Measurements from ENCODE around the gene ZSWIM7.
A peak's percentile ranks its signal among the peaks of the same experiment; 100 is the strongest.

The ZSWIM7 gene

GRCh38 chr17:15947271-15947670, 52.2 kb downstream of the ZSWIM7 start:
- peak overlapping the region; percentile 83 for H3K4me3 ChIP-seq (ENCODE audit: low read depth, low read length)
- no peak for TF ChIP-seq CTCF (IDR thresholded peaks at IDR 0.05; ENCODE audit: low read depth, low read length, missing control alignments)

GRCh38 chr17:15946611-15947120, 52.8 kb downstream of the ZSWIM7 start:
- in situ Hi-C loops (cut with HindIII; ENCODE audit: low pct_ligation_motif_present, low sequenced_read_pairs), result no loop called here
- DNase-seq, result no peak
- Histone ChIP-seq H3K36me3 (replicated peaks) (peaks cover 4% of the 10 kb centered on the region), H3K4me3 (ENCODE audit: low read depth, low read length) (peak overlapping the region; percentile 83), H3K27me3 (replicated peaks) (no peaks in the 10 kb centered on the region), H3K27ac (peak overlapping the region; percentile 75)
- no peak for TF ChIP-seq CTCF (IDR thresholded peaks at IDR 0.05; ENCODE audit: low read depth, low read length, missing control alignments)

More at GRCh38 chr17:15947271-15947670, 52.2 kb downstream of the ZSWIM7 start:
- peak overlapping the region; percentile 75 for H3K27ac ChIP-seq
- DNase-seq, result no peak
- peaks cover 4% of the 10 kb centered on the region for H3K36me3 ChIP-seq (replicated peaks)
- H3K27me3 ChIP-seq (replicated peaks), result no peaks in the 10 kb centered on the region
- in situ Hi-C loops (cut with HindIII; ENCODE audit: low pct_ligation_motif_present, low sequenced_read_pairs), result no loop called here

- H3K36me3 ChIP-seq (replicated peaks), result peaks cover 4% of the 10 kb centered on the region
- no peak for DNase-seq
- peak overlapping the region; percentile 75 for H3K27ac ChIP-seq
- TF ChIP-seq CTCF (IDR thresholded peaks at IDR 0.05; ENCODE audit: low read depth, low read length, missing control alignments), result no peak
- H3K27me3 ChIP-seq (replicated peaks), result no peaks in the 10 kb centered on the region
- in situ Hi-C loops (cut with HindIII; ENCODE audit: low pct_ligation_motif_present, low sequenced_read_pairs), result no loop called here
- peak overlapping the region; percentile 83 for H3K4me3 ChIP-seq (ENCODE audit: low read depth, low read length)
These were observed 53.8 kb downstream of the ZSWIM7 start for GRCh38 chr17:15945527-15946191.

GRCh38 chr17:15944759-15945526, 54.6 kb downstream of the ZSWIM7 start, which contains the start of gene ADORA2B:
TSS of gene ADORA2B (plus strand) at chr17:15945130. CDS start at chr17:15945249, 119 bp downstream.
- peak; percentile 43 for TF ChIP-seq CTCF (IDR thresholded peaks at IDR 0.05; ENCODE audit: low read depth, low read length, missing control alignments)
- in situ Hi-C loops (cut with HindIII; ENCODE audit: low pct_ligation_motif_present, low sequenced_read_pairs), result no loop called here
- peak; percentile 60 for DNase-seq
- Histone ChIP-seq H3K36me3 (replicated peaks) (no peaks in the 10 kb centered on the region), H3K4me3 (ENCODE audit: low read depth, low read length) (peak within 1 kb of the TSS; percentile 83), H3K27ac (peak within 1 kb of the TSS; percentile 75), H3K27me3 (replicated peaks) (no peaks in the 10 kb centered on the region)

- H3K27ac ChIP-seq, result peak overlapping the region; percentile 75
- DNase-seq, result no peak
- no peak for TF ChIP-seq CTCF (IDR thresholded peaks at IDR 0.05; ENCODE audit: low read depth, low read length, missing control alignments)
- H3K27me3 ChIP-seq (replicated peaks), result no peaks in the 10 kb centered on the region
- H3K36me3 ChIP-seq (replicated peaks), result no peaks in the 10 kb centered on the region
- peak overlapping the region; percentile 83 for H3K4me3 ChIP-seq (ENCODE audit: low read depth, low read length)
- in situ Hi-C loops (cut with HindIII; ENCODE audit: low pct_ligation_motif_present, low sequenced_read_pairs), result no loop called here
These were observed 55.3 kb downstream of the ZSWIM7 start for GRCh38 chr17:15943971-15944758.
